A375 (cell line): ENCODE measurements around the gene SLC35A3. TPM values are rescaled to one million over a fixed set of nuclear protein-coding genes. Genes with fewer than 3 reads are reported as not detected.

Experiments used
- small RNA-seq: library from RNA; depleted of rRNA; stranded (forward); fragments of <200 nt; gene quantifications from one replicate; pipeline ENCODE3, GENCODE V24; 2014
- total RNA-seq: library from RNA; depleted of rRNA; stranded (reverse); fragments of >200 nt; shearing (Covaris generic); gene quantifications from 2 replicates; pipeline ENCODE4 v1.2.3, GENCODE V29; 2014; rRNA removed

The SLC35A3 gene
- total RNA-seq, result 20.1 and 20.3 TPM in 2 replicates

GRCh38 chr1:99969729-99970621 lies at the start of gene SLC35A3:
TSS of gene SLC35A3 (plus strand) at chr1:99969996. CDS start at chr1:99993555, 23,559 bp downstream.

Small RNAs within 50 kb of the gene (small RNA-seq; reads per million reads assigned to genes)
- gene RNU6-1318P (not detected), gene RNU6-750P (not detected)

Other genes starting within 250 kb of the SLC35A3 start
- gene FRRS1, start 203.4 kb upstream of the SLC35A3 start, total RNA-seq, result 3.8 and 4.7 TPM in 2 replicates
- gene AGL, start 119.6 kb upstream of the SLC35A3 start, total RNA-seq, result 4.9 and 5.5 TPM in 2 replicates
- gene SASS6, start 162.9 kb downstream of the SLC35A3 start, total RNA-seq, result 10.3 and 10.5 TPM in 2 replicates
- gene TRMT13, start 163.2 kb downstream of the SLC35A3 start, total RNA-seq, result 29.0 and 40.2 TPM in 2 replicates
- 0.87 and 1.8 TPM in 2 replicates for gene LRRC39, start 208.3 kb downstream of the SLC35A3 start, total RNA-seq